Fibroblast of upper back skin (primary cell): ENCODE results near the gene RHBDD1.

Experiments
- DNase-seq: peaks from one replicate; pipeline ENCODE4 v3.0.0-alpha.2; 2013

The RHBDD1 gene

DNA sequence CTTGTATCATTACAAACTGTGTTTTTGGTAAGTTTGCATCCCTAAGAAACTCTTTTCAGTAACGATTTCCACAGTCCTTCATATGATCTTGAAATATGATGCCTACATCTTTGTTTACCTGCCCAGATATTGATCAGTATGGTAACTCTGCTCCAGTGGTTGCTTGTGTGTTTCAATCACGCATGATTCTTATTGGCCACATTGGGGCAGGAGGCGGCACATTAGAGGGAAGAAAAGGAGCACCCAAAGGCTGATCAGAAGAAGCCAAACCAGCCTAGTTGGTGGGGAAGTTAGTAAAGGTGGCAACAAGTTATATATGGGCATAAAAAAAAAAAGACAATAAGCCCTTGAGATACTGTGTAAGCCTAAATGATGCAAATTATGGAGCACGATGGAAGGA is 158.9 kb downstream of the RHBDD1 start:
- DNase-seq = no peak

DNA sequence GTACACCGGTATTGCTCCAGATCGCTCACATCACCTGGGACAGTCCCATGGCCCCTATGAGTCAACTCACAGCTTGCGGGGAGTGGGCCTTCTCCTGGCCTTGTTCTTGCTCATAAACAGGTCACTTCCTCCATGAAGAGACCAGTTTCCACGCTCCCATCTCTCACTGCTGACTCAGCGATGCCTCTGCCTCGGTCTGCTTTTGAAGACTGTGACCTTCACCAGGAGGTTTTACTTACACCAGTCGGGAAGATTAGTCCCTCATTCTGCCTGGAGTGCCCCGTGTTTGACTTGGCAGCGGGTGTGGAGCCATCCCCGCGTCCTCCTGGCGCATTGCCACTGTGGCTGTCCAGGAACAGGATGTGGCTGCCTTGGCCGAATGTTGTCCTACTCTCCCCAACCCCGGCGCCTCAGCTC is 159.8 kb downstream of the RHBDD1 start:
- peak; percentile 77 for DNase-seq

DNA sequence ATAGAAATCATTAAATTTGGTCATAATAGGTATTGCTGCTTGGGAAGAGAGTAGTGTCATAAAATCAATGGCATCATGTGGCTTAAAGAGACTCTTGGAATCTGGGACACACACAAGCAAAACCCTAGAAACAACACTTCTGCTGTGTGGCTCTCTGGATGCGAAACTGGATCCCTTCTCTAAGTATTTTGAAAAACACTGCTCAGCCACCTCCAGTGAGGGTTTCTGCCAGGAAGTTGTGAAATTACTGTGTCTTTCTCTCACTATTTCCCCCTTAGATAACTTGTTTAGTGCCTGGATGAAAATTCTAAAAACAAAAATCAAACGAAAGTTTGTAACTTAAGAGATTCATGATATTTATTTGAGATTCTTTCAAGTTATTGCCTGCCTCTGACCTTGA is 163.8 kb downstream of the RHBDD1 start:
- no peak for DNase-seq

DNA sequence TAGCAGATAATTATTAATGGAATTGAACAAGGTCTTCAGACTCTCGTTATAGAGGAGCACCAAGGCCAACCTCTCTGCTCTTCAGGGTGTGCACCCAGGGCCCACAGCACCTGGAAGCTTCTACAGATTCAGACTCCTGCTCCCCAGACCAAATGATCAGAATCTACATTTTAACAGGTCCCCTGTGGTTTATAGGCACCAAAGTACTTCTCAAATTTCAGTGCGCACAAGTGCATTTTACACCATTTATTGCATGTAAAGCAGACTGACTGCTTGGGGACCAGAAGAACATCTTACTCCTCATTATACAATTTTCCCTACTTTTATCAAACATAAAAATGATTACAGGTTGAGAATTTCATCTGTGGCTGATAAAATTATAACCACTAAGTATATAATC is 164.3 kb downstream of the RHBDD1 start:
- no peak for DNase-seq

DNA sequence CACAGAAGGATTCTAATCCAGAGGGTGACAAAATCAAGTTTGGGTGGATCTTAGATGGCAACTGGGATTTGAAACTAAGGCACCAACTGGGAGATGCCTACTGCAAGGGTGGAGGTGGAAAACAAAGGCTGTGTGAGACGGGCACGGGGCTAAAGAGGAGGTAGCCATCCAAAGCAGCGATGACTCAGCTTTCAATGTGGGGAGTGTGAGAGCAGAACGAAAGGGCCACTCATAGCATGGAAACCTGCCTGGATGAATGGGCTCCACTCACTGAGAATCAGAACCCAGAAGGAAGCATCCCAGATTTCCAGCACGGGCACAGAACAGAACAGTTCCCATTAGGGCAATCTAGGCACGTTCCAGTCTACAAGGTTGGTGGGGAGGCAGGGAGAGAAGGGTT is 168.6 kb downstream of the RHBDD1 start:
- DNase-seq = no peak

DNA sequence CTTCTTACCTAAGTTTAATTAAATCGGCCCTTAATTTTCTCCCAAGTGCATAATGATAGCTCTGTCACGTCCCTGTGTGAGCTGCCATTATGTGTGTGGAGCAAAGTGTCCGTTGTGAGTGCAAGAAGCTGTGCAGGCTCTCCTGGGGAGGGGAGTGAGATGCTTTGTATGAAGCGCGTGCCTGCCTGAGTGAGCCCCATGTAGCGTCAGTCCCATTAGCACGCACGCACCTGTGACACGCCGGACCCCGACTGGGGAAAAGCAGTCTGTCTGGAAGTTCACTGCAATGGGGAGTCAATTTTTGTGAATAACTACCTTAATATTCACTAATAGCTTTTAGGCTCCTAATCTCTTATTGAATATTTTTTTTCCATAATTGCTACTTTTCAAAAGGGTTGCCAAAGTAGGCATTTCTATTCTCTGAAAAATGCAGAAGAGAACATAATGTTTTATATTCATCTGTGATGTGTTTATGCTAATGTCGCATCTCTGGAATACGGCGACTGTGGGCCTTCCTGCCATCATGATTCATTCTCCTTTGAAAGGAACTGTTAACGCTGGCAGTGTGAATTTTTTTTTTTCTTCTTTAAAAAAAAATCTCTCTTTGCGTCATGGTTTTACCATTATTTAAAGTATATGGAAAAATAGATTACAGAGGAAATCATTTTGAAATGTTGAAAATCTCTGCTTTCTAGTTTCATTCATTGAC is 170.5 kb downstream of the RHBDD1 start:
- no peak for DNase-seq

DNA sequence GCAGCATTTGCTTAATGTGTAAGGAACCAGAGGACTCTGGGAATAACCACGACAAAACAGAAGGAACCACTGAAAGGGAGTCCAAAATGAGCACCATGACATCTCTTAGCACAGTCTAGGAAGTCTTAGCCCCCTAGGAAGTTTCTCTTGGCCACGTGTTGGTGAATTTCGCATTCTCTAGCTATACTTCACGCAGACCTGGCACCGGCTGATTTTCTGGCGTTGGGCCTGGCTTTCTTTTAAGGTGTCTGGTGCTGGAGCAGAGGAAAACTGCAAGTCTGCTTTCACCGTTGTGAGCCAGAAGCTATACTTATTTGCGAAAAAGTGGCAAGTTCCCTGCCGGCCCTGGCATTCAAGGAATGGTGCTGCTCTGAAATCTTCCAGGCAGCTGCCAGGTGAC is 171.3 kb downstream of the RHBDD1 start:
- DNase-seq = no peak

DNA sequence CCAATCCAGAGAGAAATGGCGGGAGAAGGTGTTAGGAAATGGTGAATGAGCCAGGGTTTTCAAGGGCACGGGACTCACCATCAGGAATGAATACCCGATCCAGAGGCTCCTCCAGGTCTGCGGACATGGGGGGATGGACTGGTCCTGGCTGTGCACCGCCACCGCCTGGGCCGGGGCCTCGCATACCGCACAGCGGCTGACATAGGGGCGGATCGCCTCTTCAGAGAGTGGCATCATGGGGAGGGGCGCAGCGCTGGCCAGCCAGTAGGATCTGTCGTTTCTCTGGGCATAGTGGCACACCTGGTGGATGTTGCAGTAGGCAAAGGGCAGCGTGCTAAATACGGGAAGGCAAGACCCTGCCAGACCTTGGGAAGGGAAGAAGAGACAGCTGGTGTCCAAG is 172.1 kb downstream of the RHBDD1 start:
- no peak for DNase-seq

DNA sequence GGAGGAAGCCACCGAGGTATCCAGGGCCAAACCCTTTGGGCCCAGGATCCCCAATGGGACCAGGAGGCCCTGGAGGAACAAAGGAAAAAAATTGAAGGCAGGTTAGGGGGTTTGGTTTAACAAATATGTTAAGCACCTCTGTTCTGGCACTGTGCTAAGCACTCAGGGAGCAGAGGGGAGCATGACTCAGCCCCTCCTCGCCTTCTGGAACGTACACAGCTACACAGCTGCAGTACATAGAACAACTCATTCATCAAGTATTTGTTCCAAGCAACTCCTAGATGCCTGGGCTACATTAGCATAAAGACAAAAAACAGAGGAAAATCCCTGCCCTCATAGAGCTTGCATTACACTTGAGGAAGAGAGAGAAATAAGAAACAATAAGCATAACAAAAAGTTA is 174.6 kb downstream of the RHBDD1 start:
- DNase-seq = peak; percentile 23

DNA sequence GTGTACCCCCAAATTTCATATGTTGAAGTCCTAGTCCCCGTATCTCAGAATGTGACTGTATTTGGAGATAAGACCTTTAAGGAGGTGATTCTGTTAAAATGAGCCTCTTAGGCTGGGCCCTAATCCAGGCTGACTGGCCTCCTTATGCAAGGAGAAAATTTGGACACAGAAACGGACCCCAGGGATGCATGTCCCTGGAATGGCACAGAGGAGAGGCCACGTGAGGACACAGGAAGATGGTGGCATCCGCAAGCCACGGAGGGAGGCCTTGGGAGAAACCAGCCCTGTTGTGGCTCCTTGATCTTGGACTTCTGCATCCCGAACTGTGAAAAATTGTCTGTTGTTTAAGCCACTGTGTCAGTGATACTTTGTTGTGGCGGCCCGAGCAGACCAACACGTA is 177.5 kb downstream of the RHBDD1 start:
- DNase-seq = no peak

DNA sequence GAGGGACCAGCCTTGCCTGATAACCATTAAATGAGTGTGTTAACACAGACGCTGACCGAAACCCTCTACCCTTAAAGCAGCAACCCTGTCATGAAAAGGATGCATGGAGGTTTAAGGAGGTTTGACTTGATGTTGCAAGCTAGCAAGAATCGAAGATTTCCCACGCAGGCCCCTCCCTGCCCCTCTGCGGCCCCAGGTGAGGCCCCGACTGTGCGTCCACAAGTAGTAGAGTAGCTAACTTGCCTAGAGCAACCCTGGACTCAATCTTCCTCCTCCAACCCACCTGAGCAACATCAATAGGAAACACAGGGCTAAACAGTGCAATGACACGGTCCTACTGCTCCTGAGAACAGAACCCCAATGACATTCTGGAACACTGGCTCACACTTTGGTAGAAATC is 178.0 kb downstream of the RHBDD1 start:
- DNase-seq = no peak

DNA sequence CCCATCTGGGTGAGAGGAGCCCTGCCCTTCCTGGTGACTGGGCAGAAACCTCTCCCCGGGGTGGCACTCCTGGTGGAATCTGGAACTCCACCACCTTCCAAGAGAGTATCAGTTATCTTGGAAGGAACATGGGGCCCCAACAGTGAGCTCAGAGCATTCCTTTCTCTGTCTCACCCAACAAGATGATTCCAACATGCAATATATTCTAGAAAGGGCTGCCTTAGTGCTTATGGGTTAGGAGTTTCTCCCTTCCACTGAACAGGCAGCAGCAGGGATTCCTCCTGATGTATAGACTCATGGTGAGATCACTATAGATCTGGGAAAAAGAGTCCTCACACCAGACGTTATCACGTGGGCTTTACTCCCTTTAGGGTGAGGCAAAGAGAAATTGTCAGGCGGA is 181.0 kb downstream of the RHBDD1 start:
- no peak for DNase-seq

DNA sequence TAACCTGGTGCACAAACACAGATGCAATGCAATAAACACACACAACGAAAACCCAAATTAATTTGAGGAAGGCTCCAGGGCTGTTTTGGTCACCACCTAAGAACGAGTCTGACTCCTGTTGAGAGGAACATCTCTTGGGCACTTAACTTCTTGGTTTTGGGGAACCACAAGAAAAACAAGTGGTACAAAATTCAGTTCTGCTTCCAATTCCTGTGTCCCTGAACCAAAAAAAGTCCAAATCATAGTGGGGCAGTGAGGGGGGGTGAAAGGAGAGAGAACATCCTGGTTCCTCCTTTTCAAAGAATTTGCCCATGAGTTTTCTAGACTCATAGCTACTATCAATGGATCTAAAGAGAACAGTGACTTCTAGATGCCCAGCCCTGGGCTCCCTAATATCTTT is 184.6 kb downstream of the RHBDD1 start:
- DNase-seq = no peak

DNA sequence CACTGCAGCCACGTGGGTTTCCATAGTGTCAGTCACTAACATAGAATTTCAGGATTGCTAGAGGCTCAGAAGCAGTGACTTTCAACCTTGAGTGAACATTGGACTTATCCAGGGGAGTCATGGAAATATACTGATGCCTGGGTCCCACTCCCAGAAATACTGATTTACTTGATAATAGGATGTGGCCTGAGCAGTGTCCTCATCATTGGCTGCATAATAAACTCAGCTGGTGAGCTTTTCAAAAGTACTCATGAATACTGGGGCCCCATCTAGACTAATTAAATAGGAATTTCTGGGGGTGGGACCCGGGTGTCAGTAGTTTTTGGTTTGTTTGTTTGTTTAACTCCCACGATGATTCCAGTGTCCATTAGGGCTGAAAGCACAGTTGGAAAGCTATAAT is 186.8 kb downstream of the RHBDD1 start:
- DNase-seq = no peak

DNA sequence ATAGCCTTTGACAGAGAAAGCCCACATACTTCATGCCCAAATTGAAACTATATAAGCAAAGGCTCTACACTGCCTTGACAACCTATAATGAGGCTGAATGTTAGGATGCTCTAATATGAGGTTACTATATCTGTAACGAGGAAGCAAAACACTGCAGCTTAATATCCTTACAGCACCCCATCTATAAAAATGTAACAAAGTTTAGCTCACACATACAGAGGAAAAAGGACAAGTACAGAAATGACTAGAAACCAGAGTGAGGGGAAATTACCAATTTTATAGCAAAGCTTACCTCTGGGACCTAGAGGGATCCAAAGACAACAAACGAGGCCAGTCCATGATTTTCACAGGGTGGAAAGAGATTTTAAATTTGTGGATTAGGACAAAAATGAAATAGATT is 189.7 kb downstream of the RHBDD1 start:
- no peak for DNase-seq

DNA sequence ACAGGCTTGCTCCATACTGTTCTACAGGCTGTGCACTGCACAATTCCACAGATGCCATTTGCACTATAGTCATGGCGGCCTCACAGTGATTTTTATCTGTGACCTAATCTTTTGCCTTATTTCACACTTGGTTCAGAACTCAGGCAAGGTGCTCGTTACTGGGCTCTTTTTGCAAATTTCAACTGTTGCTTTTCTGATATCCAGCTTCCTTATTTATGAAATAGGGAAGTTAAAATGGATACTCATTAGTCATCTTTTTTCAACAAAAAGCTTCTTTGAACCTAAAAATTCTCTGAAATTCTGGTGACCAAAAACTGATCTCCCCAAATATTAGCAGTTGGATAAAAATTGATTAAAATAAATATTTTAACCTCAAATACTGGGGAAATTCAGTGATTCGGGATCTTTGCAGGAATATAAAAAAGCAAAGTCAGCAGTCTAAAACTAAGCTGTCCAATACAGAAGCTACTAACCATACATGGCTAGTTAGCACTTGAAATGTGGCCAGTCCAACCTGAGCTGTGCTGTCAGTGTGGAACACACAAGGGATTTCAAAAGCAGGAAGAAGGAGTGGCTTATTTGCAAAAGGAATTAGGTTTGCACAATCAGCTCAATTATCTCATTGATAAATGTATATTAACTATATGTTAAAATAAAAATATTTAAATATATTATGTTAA is 193.7 kb downstream of the RHBDD1 start:
- peak; percentile 5 for DNase-seq

DNA sequence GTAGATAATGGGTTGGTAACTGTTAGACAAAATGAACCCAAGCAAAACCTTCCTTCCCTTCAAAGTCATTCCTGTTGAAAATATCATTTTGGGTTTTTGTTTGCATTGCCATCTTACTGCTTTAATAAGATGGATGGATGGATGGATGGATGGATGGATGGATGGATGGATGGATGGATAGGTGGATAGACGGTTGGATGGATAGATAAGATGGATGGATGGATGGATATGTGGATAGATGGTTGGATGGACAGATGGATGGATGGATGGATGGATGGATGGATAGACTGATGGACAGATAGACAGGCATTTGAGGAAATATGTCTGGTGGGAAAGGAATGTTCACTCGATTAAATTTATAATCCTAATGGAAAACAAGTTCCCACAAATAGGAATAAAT is 194.9 kb downstream of the RHBDD1 start:
- no peak for DNase-seq

DNA sequence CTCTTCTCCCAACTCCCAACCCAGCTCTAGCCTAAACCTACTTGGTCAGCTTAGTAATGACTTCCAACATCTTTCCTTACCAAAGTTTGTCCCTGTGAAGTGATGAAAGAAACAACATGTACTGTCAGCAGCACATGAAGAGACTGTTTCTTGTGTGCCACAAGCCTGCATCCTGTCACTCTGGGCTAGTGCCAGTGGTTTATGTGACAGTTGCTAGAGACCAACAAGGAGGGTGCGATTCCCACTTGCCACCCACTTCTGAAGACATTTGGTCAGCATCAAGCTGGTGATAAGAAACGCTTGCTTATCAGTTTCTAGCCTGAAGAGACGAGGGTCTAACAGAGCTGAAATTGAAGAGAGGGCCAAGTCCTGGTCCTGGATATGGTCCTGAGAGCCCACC is 195.5 kb downstream of the RHBDD1 start:
- no peak for DNase-seq

DNA sequence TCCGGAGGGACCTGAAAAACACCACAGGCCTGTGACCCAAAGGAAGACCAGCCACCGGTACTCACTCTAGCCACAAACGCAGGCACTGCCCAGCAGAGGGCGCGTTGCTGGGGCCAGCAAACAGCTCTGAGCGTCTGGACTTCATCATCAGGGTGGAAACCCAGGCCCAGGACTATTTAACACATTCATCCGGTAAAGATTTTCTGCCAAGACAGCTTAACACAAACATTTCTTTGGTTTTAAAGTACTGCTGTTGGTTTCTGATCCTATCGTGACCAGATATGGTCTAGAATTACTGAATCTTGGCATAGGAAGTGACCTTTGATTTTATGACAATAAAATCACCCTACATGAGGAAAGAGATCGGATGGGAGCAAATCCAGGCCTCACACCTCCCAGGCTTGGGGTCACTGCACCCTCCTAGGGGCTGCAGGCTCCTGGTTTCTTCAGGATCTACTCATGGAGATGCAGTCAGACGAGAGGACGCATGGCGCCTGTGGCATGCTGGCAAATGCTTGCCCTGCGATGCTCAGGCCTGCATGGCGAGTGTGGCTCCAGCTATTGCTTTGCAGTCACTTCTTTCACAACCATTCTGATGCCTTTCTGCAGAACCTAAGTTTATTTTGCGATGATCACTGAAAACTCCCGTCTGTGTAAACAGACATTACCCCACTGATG is 197.8 kb downstream of the RHBDD1 start:
- peak; percentile 32 for DNase-seq

DNA sequence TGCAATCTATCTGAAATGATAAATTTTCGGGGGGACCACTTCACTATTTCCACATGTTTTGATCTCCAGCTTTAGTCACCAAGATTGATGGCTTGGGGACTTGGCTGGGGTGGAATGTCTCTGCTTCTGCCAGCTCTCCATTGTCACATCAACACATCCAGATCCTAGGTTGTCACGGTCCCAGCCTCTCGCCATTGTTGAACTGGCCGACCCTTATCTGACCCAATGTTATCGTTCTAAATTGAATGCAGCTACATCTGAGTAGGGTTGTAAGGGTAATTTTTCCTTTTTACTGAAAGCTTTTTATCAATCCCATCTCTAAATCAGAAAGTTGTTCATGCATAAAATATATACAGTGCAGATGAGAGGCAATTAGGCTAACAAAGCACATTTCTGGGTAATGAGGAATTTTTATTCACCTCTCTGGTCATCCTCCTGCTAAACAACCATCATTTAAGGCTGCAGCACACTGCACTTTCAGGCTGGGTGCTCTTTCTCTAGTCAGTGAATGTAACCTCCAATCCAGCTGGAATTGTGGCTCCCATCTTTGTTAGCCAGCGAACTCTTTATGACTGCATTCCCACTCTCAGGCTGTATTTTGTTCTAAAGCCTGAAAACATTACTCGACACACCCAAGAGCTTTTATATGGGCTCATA is 200.0 kb downstream of the RHBDD1 start:
- no peak for DNase-seq

DNA sequence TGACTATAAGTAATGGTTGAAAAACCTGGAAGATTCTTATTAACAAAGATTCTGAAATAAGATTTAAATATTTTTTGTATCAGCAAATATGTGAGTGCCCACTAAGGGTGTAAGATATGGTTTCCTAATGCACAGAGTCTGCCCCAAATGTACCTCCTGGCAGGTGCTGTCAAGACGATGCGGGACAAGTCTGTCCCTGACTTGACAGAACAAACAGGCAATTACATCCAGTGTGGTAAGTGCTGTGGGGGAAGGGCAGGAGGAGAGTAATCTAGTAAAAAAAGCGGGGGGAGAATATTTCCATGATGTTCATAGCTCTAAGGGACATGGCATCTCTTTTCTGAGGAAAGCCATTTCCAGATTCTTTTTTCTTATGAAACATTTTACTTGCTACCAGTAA is 200.7 kb downstream of the RHBDD1 start:
- DNase-seq = no peak

DNA sequence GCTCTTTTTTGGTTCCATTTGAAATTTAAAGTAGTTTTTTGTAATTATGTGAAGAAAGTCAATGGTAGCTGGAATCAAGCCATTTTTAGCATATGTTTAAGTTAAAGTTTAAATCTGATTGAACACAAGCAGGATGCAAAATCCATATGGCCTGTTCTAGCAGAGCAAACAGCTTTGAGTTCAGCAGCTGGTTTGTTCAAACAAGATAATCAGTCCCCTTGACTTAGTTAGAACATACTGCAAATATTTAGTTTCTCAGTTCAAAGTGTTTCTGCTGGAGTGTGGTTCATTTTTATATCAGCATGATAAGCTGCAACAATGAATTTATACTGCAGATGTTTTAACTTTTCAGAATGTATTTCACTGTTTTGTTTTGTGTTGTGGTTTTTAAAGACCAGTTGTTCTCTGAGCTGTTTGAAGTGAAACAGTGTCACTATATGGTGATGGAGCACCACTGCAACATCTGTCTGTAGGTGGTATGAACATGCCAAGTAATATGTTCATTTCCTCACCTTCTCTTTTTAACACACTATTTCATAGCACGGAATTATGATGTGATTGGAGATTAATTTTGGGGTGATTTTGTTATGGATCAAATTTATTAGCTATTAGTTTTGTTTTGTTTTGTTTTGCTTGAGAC is 202.8 kb downstream of the RHBDD1 start:
- DNase-seq = no peak

DNA sequence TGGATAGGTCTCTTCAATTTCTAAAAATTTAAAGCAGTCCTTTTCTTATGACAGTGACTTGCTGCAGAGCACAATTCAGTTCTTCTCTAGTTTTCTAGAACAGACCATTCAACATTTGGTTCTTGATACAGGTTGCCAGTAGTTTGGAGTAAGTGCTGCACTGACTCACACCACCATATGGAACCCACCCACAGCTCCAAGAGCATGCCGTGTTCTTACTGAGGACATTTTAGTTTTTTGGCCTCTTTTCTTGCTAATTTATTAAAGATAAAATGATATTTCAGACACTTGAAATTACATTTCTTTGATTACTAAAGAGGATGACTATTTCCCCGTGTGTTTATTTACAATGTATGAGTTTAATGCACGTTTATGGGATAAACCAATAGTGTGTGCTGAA is 208.1 kb downstream of the RHBDD1 start:
- DNase-seq = no peak
